ENCODE data around the gene ALCAM. TPM values are rescaled to one million over a fixed set of nuclear protein-coding genes. Genes with fewer than 3 reads are reported as not detected.

The ALCAM gene
- total and polyA plus RNA-seq, 2 of the 8 experiments (the other 6 are each of a cell fraction or from before 2014, with no cell fraction given), result 10.8 to 33.0 TPM

GRCh38 chr3:105406268-105406667 lies 39.6 kb downstream of the ALCAM start:
- Histone ChIP-seq H2AK5ac (ENCODE audit: low read depth, low read length) (no peak overlapping the region), H2BK15ac (ENCODE audit: low read length) (no peak overlapping the region), H3K4me2 (ENCODE audit: insufficient read depth in 1 of 2, low read depth in 2 of 2, low read length in 2 of 2) (no peak overlapping the region), H3K4ac (replicated peaks; ENCODE audit: insufficient read length, low read depth, low read length) (no peak overlapping the region), H4K5ac (ENCODE audit: insufficient read length, low read depth, low read length) (no peak overlapping the region), H3K23ac (ENCODE audit: insufficient read length) (no peak overlapping the region), H3K9ac (replicated peaks in 1 of 4; ENCODE audit: extremely low read depth in 1 of 4, low read depth in 3 of 4, low read length in 3 of 4) (no peak overlapping the region), H3K36me3 (ENCODE audit: control insufficient read depth in 2 of 4, insufficient read depth in 4 of 4, low read length in 3 of 4) (peaks cover 0 to 7% (median 4%) of the 10 kb centered on the region in 4 experiments; a peak in 2 of 8 replicates), H3K4me1 (replicated peaks in 1 of 4; ENCODE audit: control insufficient read depth in 3 of 4, insufficient read depth in 4 of 4, low read length in 3 of 4) (no peaks in the 10 kb centered on the region; a peak in 1 of 7 replicates), H3K27me3 (replicated peaks in 1 of 4; ENCODE audit: control insufficient read depth in 3 of 4, extremely low read depth in 1 of 4, insufficient read depth in 3 of 4, low read length in 3 of 4) (no peaks in the 10 kb centered on the region), H2BK12ac (ENCODE audit: low read depth, low read length) (no peak overlapping the region), H4K91ac (replicated peaks; ENCODE audit: insufficient read length, low read length) (no peak overlapping the region), H3K9me3 (ENCODE audit: insufficient read depth in 2 of 2, low read depth in 1 of 2, low read length in 1 of 2) (peaks cover 4 to 5% of the 10 kb centered on the region in 2 experiments; a peak in 2 of 4 replicates), H3K27ac (ENCODE audit: low read depth, low read length) (no peak overlapping the region), H4K8ac (ENCODE audit: extremely low read depth, insufficient read depth, low read length) (no peak overlapping the region), H4K20me1 (replicated peaks in 1 of 2; ENCODE audit: control insufficient read depth in 1 of 2, insufficient read depth in 2 of 2, low read length in 2 of 2) (no peaks in the 10 kb centered on the region), H3K23me2 (ENCODE audit: low read depth, low read length) (no peaks in the 10 kb centered on the region), H3K14ac (ENCODE audit: insufficient read length) (no peak overlapping the region), H2AFZ (ENCODE audit: low read length) (no peak overlapping the region), H2BK120ac (replicated peaks; ENCODE audit: low read depth, low read length) (no peak overlapping the region), H3K18ac (ENCODE audit: extremely low read depth, low read length) (no peak overlapping the region), H2BK20ac (ENCODE audit: low read length) (no peak overlapping the region), H3K4me3 (ENCODE audit: extremely low read depth in 1 of 4, insufficient read depth in 2 of 4, low read depth in 3 of 4, low read length in 4 of 4) (no peak overlapping the region), H2BK5ac (ENCODE audit: low read depth, low read length) (no peak overlapping the region), H3K79me2 (ENCODE audit: control insufficient read depth in 1 of 2, insufficient read depth in 2 of 2, low read length in 2 of 2) (0 out of 4 replicates have a peak, but pooled peaks cover 0 to under 1% of the 10 kb centered on the region in 2 experiments), H3K79me1 (ENCODE audit: low read depth, low read length) (no peaks in the 10 kb centered on the region), H3K56ac (replicated peaks; ENCODE audit: insufficient read length, low read depth, low read length) (no peak overlapping the region)
- TF ChIP-seq PHF8 (conservative IDR thresholded peaks at IDR 0.05; ENCODE audit: low read depth, low read length) (no peak), SP2 (IDR thresholded peaks at IDR 0.05; ENCODE audit: low read length) (no peak), TBP (IDR thresholded peaks at IDR 0.05; ENCODE audit: low read depth, low read length) (no peak), NANOG (IDR thresholded peaks at IDR 0.05; ENCODE audit: insufficient read depth, low read depth, low read length, poor library complexity, severe bottlenecking) (no peak), MAX (IDR thresholded peaks at IDR 0.05) (no peak), ASH2L (IDR thresholded peaks at IDR 0.05; ENCODE audit: low read length) (no peak), POLR2AphosphoS5 (IDR thresholded peaks at IDR 0.05; ENCODE audit: low read depth, low read length) (no peak)
- DNase-seq (ENCODE audit: low read depth in 1 of 2, low spot score in 2 of 2), result no peak
- no peak for FAIRE-seq
- CTCF ChIA-PET (ENCODE audit: partially characterized antibody), result no interaction called here
- WGBS, 2 experiments (ENCODE audit: extremely low coverage in 1 of 2, insufficient coverage in 1 of 2, insufficient read length in 1 of 2, insufficient replicate concordance in 2 of 2, low coverage in 1 of 2, low lambda C conversion rate in 2 of 2, missing lambda C conversion rate in 1 of 2), result 92% methylated on average over 2 of the region's 2 CpGs; no CpG with 5 or more reads in 1 of the 2 experiments
- POLR2A ChIA-PET (ENCODE audit: partially characterized antibody), result no interaction called here

All from H1 (cell line).